GM12892 (cell line): ENCODE measurements around the gene CDH23.

Experiments used
- POLR2A ChIP-seq: IDR thresholded peaks from 2 replicates; pipeline ENCODE4 v1.6.1; 2011; ENCODE audit warnings: low read depth, low read length, control low read depth
- POLR2AphosphoS5 ChIP-seq: IDR thresholded peaks from 2 replicates; pipeline ENCODE4 v1.6.1; 2011; ENCODE audit warnings: low read depth, low read length, control low read depth
- TAF1 ChIP-seq: IDR thresholded peaks from 2 replicates; pipeline ENCODE4 v1.6.1; 2011; ENCODE audit warnings: low read depth, mild to moderate bottlenecking, control low read depth, low read length, borderline replicate concordance

GRCh38 chr10:71694567-71694968 lies 297.8 kb downstream of the CDH23 start:
- TF ChIP-seq POLR2A: no peak
- TF ChIP-seq TAF1: peak; percentile 40; the same call in 1 of the 2 replicates
- TF ChIP-seq POLR2AphosphoS5: no peak
